Spleen (tissue), 11 donors: ENCODE data around the gene FBXL16. TPM values are rescaled to one million over a fixed set of nuclear protein-coding genes. Genes with fewer than 3 reads are reported as not detected.
A peak's percentile ranks its signal among the peaks of the same experiment; 100 is the strongest.

Experiments used
- DNase-seq: peaks from one replicate; pipeline ENCODE4 v3.0.0-alpha.2; 2020
- H3K27ac ChIP-seq, 8 donors: fragments of 200-600 bp; sonication (generic) in 7 of 8; 1 replicate in 4 of 8; 2 replicates in 4 of 8; pipeline versions ENCODE4 v1.5.0 to v1.8.0; 2016 to 2021; ENCODE audit warnings: inconsistent platforms in 4 of 8, mild to moderate bottlenecking in 4 of 8, moderate library complexity in 1 of 8
- H3K27me3 ChIP-seq, 7 donors: fragments of 200-600 bp; sonication (generic) in 6 of 7; replicated peaks in 1 of 7; 1 replicate in 4 of 7; 2 replicates in 3 of 7; pipeline versions ENCODE4 v1.5.0 to v1.8.0; 2016 to 2021; ENCODE audit warnings: inconsistent platforms in 3 of 7, mild to moderate bottlenecking in 1 of 7
- H3K36me3 ChIP-seq, 6 donors: fragments of 200-600 bp; sonication (generic) in 5 of 6; 1 replicate in 4 of 6; 2 replicates in 2 of 6; pipeline versions ENCODE4 v1.5.0 to v1.8.0; 2016 to 2021; ENCODE audit warnings: inconsistent platforms in 2 of 6
- H3K4me1 ChIP-seq, 6 donors: fragments of 200-600 bp; sonication (generic) in 5 of 6; 1 replicate in 3 of 6; 2 replicates in 3 of 6; pipeline versions ENCODE4 v1.5.0 to v1.8.0; 2016 to 2021; ENCODE audit warnings: inconsistent platforms in 3 of 6
- H3K4me3 ChIP-seq, 8 donors: fragments of 200-600 bp; sonication (generic) in 7 of 8; 1 replicate in 4 of 8; 2 replicates in 4 of 8; pipeline versions ENCODE4 v1.5.0 to v1.8.0; 2016 to 2021; ENCODE audit warnings: inconsistent platforms in 4 of 8, mild to moderate bottlenecking in 4 of 8, moderate library complexity in 2 of 8
- H3K9me3 ChIP-seq, 8 donors: fragments of 200-600 bp; sonication (generic) in 7 of 8; 1 replicate in 4 of 8; 2 replicates in 4 of 8; pipeline versions ENCODE4 v1.5.0 to v1.8.0; 2016 to 2021; ENCODE audit warnings: inconsistent platforms in 4 of 8
- POLR2A ChIP-seq, 3 donors: fragments of 450-650 bp; IDR thresholded peaks; one replicate each; pipeline ENCODE4 v1.5.1; 2017; ENCODE audit warnings: antibody characterized with exemption in 3 of 3, mild to moderate bottlenecking in 1 of 3
- POLR2AphosphoS5 ChIP-seq, 3 donors: sonication (generic); formaldehyde crosslinking; IDR thresholded peaks; one replicate each; pipeline ENCODE4 v1.5.1; 2017; ENCODE audit warnings: antibody characterized with exemption in 3 of 3
- WGBS, 5 donors: extraction: QIAGEN DNeasy Blood & Tissue Kit in 3 of 5; methylation state at CpG; one replicate each; pipeline versions ENCODE4 v1.1.5 to v1.1.7; 2013 to 2018; 5-methylcytosine and 5-hydroxymethylcytosine counted together
- intact Hi-C: fragments of 100-400 bp; cut with DNase I; formaldehyde crosslinking; loops from one replicate; pipeline ENCODE4 v1.15.0; 2023; ENCODE audit warnings: low total_unique reads
- polyA plus RNA-seq, 3 donors: library from polyadenylated mRNA; stranded (reverse); fragments of 200-250 nt; gene quantifications; one replicate each; pipeline ENCODE4 v1.2.1, GENCODE V29; 2013
- total RNA-seq, 7 donors: library from RNA; depleted of rRNA in 3 of 7; stranded (reverse); fragments of >200 nt in 3 of 7; fragmentation: NEBNext Ultra II Directional in 4 of 7; extraction: Animal tissue kit (Norgen Biotek cat#: 25700) in 4 of 7; gene quantifications; one replicate each; pipeline versions ENCODE4 v1.1.0 to v1.2.1, GENCODE V29; 2016 to 2021
- TF ChIP-seq, protein P1 (sequence below), 11 experiments: fragments of 200-600 bp in 7 of 11; fragments of 450-650 bp in 4 of 11; sonication (generic) in 4 of 11; IDR thresholded peaks in 8 of 11; conservative IDR thresholded peaks in 3 of 11; 1 replicate in 7 of 11; 2 replicates in 4 of 11; pipeline versions ENCODE4 v1.4.0 to v1.8.0; 2016 to 2021; ENCODE audit warnings: antibody characterized with exemption in 11 of 11, inconsistent platforms in 4 of 11, mild to moderate bottlenecking in 1 of 11
- donor health status: healthy with polysubstance abuse.
- donor health status: DM: no; HTN: no; CAD: no; lungs with moderate emphysema.
- donor health status: DM: no; HTN: no; CAD: no.
- donor health status: Bipolar disorder and iron deficiency.
- donor health status: healthy.
- donor health status: DM: no; HTN: no; CAD: no.
- donor health status: DM: yes; HTN: yes; CAD: no.

FBXL16 gene
- total and polyA plus RNA-seq, 10 donors, result 0.48 to 2.6 (median 1.5) TPM

DNA sequence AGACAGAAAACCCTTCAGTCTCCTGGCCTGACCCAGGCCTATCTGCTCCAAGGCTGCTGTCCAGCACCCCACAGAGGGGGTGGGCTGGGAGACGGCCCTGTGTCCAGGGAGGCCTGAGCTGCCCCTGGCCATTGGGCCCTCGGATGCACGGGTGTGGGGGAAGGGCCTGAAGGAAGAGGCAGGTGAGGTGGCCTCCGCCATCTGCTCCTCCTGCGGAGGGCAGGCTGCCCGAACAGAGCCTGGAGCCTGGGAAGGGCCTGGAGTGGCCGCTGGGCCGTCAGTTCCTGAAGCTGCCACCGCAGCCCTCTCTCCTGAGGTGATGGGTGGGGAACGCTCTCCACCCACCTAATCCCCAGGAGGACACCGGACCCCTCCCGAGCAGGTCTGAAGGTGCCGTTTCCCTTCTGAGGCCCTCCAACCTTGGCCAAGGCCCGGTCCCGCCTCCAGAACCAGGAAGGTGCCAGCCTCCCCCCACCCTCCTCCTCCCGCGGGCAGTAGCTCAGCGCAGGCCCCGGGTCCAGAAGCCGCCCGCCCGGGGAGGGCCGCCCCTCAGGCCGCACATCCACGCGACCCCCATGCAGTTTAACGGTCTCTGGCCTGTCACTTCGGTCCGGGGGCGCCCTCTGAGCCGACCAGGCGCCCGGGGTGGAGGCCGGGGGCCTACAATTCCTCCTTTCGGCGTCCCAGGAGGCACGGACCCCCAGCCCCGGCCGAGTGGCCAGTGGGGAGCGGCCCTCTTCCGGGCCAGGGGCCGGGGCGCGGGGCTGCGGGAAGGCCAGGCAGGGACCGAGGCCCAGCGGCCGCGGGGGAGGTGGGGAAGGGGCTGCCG lies 835 bp downstream of the FBXL16 start:
- Histone ChIP-seq H3K27ac (no peak overlapping the region), H3K4me1 (peaks cover 0 to 40% (median 22%) of the 10 kb centered on the region in 6 donors), H3K36me3 (no peaks in the 10 kb centered on the region), H3K4me3 (peak overlapping the region in 1 of 8 donors; percentile 48), H3K9me3 (no peaks in the 10 kb centered on the region), H3K27me3 (peaks cover 6 to 100% (median 96%) of the 10 kb centered on the region in 7 donors)
- 8 to 15% (median 14%) methylated on average over 11 to 50 of the region's 50 CpGs for WGBS, 5 donors
- intact Hi-C loops, result no loop called here
- no peak for DNase-seq
- TF ChIP-seq, protein P1, sequence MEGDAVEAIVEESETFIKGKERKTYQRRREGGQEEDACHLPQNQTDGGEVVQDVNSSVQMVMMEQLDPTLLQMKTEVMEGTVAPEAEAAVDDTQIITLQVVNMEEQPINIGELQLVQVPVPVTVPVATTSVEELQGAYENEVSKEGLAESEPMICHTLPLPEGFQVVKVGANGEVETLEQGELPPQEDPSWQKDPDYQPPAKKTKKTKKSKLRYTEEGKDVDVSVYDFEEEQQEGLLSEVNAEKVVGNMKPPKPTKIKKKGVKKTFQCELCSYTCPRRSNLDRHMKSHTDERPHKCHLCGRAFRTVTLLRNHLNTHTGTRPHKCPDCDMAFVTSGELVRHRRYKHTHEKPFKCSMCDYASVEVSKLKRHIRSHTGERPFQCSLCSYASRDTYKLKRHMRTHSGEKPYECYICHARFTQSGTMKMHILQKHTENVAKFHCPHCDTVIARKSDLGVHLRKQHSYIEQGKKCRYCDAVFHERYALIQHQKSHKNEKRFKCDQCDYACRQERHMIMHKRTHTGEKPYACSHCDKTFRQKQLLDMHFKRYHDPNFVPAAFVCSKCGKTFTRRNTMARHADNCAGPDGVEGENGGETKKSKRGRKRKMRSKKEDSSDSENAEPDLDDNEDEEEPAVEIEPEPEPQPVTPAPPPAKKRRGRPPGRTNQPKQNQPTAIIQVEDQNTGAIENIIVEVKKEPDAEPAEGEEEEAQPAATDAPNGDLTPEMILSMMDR (IDR thresholded peaks at IDR 0.05 in 8 of 11, conservative IDR thresholded peaks at IDR 0.05 in 3 of 11), result no peak
- TF ChIP-seq POLR2AphosphoS5 (IDR thresholded peaks at IDR 0.05) (no peak), POLR2A (IDR thresholded peaks at IDR 0.05) (no peak)

DNA sequence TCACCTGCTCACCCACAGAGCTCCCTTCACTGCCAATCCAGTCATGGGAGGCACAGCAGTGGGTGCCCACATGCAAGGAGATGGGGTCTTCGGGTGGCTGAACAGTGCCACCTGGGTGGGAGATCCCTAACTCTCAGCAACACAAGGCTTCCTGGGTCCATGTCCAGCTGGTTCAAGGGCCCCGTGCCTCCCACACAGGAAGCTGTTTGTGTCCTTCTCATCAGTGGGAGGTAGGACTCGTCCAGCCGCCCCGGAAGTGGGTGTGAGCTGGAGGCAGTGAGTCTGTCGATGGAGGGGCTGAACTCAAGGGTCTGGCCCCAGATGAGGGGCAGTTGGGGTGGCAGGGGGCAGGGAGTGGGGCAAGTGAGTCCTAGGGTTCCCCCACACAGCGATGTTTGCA lies 1.6 kb downstream of the FBXL16 start:
- intact Hi-C loops, result no loop called here
- H3K27ac ChIP-seq, result no peak overlapping the region
- H3K36me3 ChIP-seq, result no peaks in the 10 kb centered on the region
- no peak for TF ChIP-seq POLR2AphosphoS5 (IDR thresholded peaks at IDR 0.05)
- peaks cover 0 to 46% (median 22%) of the 10 kb centered on the region in 6 donors for H3K4me1 ChIP-seq
- no peaks in the 10 kb centered on the region for H3K9me3 ChIP-seq
- DNase-seq, result no peak
- peaks cover 6 to 100% (median 96%) of the 10 kb centered on the region in 7 donors for H3K27me3 ChIP-seq
- WGBS, 5 donors, result 54 to 80% (median 68%) methylated on average over 1 to 7 of the region's 7 CpGs
- no peak overlapping the region for H3K4me3 ChIP-seq

DNA sequence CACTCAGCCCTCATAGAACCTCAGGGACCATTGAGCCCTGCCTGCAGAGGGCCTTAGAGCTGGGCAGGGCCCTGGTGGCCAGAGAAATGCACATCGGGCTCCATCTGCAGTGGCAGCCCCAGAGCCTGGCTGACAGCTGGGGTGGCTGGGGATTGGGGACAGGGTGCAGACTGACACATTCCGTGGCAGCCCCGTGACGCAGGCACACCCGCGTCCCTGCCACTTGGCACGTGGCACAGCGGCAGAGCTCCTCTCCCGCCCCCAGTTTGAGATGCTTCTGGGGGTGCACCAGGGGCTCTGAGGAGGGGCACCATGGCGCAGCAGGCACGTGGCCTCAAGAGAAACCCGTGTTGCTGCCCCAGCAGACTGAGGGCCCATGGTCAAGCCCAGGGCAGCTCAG lies 2.2 kb downstream of the FBXL16 start:
- H3K27me3 ChIP-seq, result peaks cover 6 to 99% (median 91%) of the 10 kb centered on the region in 7 donors
- WGBS, 5 donors, result 67 to 82% (median 81%) methylated on average over 1 to 12 of the region's 12 CpGs
- no peaks in the 10 kb centered on the region for H3K9me3 ChIP-seq
- no peaks in the 10 kb centered on the region for H3K36me3 ChIP-seq
- TF ChIP-seq, protein P1 (IDR thresholded peaks at IDR 0.05 in 8 of 11, conservative IDR thresholded peaks at IDR 0.05 in 3 of 11), result no peak
- TF ChIP-seq POLR2AphosphoS5 (IDR thresholded peaks at IDR 0.05) (no peak), POLR2A (IDR thresholded peaks at IDR 0.05) (no peak)
- peaks cover 0 to 46% (median 22%) of the 10 kb centered on the region in 6 donors for H3K4me1 ChIP-seq
- H3K4me3 ChIP-seq, result no peak overlapping the region
- DNase-seq, result no peak
- intact Hi-C loops, result no loop called here
- H3K27ac ChIP-seq, result no peak overlapping the region

DNA sequence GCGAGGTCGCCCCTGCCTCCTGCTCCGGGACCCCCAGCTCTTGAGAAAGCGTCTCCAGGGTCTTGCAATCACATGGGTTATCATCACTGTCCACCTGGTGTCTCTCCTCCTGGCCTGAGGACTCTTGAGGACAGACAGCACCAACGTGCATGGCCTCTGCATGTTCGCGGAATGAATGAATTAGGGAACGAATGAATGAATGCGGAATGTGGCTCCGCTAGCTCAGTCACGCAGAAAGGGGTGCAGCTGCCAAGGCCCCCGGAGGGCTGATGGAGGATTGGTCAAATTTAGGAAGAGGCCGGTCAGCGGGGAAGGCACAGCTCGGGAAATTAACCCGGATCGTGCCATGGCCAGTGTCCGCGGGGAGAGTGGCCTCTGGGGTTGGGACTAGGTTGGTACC lies 3.3 kb downstream of the FBXL16 start:
- intact Hi-C loops, result no loop called here
- Histone ChIP-seq H3K4me1 (peaks cover 0 to 46% (median 22%) of the 10 kb centered on the region in 6 donors), H3K27ac (no peak overlapping the region), H3K9me3 (no peaks in the 10 kb centered on the region), H3K36me3 (no peaks in the 10 kb centered on the region), H3K4me3 (no peak overlapping the region), H3K27me3 (peaks cover 6 to 100% (median 82%) of the 10 kb centered on the region in 7 donors)
- 85 to 88% (median 86%) methylated on average over 19 of the region's 19 CpGs for WGBS, 5 donors
- TF ChIP-seq, protein P1 (IDR thresholded peaks at IDR 0.05 in 8 of 11, conservative IDR thresholded peaks at IDR 0.05 in 3 of 11), result no peak
- no peak for TF ChIP-seq POLR2A (IDR thresholded peaks at IDR 0.05)
- TF ChIP-seq POLR2AphosphoS5 (IDR thresholded peaks at IDR 0.05), result no peak
- no peak for DNase-seq
